GM21367 (cell line): ENCODE results near the gene FOXO4.
"Not testable (repeated sequence)": the region's sequence is repeated elsewhere in the genome, so short reads cannot be mapped to it uniquely, and the experiment has no call there.

Source experiments
- ATAC-seq: cut with Tn5 transposase; IDR thresholded peaks from one replicate; pipeline ENCODE4 v1.9.1; 2021; ENCODE audit not compliant: unreplicated experiment

The FOXO4 gene, protein sequence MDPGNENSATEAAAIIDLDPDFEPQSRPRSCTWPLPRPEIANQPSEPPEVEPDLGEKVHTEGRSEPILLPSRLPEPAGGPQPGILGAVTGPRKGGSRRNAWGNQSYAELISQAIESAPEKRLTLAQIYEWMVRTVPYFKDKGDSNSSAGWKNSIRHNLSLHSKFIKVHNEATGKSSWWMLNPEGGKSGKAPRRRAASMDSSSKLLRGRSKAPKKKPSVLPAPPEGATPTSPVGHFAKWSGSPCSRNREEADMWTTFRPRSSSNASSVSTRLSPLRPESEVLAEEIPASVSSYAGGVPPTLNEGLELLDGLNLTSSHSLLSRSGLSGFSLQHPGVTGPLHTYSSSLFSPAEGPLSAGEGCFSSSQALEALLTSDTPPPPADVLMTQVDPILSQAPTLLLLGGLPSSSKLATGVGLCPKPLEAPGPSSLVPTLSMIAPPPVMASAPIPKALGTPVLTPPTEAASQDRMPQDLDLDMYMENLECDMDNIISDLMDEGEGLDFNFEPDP

DNA sequence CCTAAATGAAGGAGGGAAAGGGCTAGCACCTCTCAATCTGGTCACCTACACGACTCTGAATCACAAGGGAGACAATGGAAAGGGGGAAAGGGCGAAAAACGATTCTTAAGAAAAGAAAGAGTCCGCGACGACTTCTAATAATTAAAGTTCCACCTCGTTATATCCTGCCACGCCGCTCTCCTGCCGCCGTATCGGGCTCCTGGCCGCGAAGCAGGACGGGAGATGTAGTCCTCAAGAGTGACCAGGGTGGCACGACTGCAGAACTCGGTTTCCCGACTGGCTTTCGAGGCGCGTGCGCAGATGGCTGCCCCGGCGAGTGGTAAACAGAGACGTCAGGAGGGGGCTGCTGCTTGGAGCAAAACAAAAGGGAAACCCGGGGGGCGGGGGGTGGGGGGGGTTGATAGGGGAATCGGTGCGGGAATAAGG lies at the start of gene FOXO4:
Gene FOXO4, plus strand, starts transcription at position 297 of the 426 bp plus-strand sequence. CDS start 678 bp downstream, outside the sequence.
- peak; percentile 82 for ATAC-seq

DNA sequence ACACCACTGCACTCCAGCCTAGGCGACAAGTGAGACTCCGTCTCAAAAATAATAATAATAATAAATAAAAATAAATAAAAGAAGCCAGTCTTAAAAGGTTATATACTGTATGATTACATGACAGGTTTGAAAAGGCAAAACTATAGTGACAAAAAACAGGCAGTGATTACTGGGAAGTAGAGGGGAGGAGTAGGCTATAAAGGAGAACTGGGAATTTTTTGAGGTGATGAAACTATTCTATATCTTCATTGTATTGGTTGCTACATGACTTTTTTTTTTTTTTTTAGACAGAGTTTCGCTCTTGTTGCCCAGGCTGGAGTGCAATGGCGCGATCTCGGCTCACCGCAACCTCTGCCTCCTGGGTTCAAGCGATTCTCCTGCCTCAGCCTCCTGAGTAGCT lies 47.8 kb upstream of the FOXO4 start:
- ATAC-seq: not testable (repeated sequence)

DNA sequence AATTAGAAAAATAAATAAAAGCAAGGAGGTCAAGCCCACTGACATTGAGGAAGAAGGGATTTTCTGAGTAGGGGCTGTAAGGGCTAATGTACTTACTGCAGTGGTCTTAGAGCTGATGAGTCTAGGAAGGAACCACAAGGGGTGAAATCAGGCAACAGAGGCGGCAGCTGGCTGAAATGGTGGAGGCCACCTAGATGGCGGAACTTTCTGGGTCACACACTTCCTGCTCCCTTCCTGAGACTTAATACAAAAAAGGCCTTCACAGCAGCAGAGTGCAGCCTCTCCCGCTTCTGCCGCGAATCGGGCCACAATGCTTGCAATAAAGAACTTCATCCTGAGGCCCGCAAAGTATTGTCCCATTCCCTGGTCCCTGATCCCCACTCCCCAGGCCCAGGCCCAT lies 42.9 kb upstream of the FOXO4 start:
- ATAC-seq: no peak

DNA sequence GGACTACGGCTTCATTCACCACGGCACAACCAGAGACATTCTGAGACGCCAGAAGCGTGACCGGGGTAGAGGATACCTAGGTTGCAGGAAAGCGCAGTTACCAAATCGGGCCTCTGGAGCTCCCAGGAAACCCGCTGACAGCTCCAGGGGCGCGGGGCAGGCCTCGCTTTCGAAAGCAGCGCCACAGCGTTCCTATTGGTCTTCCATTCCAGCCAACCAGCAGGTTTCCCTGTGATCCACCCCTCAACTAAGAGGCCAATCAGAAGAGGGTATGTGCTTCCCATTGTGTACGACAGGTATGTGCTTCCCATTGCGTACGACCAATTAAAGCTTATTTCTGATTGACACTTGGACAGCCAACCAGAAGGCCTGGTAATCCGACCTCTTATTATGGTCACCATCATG lies 42.4 kb upstream of the FOXO4 start:
- no peak for ATAC-seq

DNA sequence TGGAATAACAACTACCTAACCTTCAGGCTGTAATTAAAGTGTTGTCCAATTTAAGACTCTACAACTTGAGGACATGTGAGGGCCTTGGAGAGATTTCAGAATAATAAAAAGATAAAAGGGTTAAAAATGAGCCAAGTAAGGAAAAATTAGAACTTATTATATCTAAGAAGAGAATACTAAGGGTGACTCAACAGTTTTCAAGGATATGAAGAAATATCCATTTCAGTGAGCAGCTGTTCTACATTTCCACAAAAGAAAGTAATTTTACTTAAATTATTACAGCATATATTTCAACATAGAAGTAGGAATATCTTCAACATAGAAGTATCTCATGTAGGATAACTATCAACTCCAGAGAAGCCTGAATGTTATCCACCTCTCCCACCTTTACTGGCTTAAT lies 38.8 kb upstream of the FOXO4 start:
- ATAC-seq: no peak

DNA sequence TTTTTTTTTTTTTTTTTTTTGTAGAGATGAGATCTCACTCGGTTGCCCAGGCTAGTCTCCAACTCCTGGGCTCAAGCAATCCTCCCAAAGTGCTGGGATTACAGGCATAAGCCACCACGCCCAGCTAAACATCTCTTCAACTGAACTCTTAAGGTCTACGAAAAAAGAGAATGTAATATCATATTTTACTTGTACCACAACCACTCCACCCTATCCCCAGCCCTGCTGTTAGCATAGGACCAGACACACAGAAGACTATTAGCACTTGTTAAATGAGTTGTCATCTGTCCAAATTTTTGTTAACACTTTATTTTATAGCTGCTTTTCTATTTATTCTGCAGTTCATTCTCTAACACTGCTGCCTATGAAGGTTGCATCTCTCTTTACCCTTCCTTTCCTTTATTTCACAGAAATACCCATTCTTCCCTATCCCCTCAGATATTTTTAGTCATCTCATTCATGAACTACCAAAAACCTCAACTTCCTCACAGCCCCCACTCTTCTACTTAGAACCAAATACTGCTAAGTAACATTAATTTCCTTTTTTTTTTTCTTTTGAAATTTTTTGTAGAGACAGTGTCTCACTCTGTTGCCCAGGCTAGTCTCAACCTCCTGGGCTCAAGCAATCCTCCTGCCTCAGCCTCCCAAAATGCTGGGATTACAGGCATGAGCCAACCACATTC lies 37.7 kb upstream of the FOXO4 start:
- no peak for ATAC-seq

DNA sequence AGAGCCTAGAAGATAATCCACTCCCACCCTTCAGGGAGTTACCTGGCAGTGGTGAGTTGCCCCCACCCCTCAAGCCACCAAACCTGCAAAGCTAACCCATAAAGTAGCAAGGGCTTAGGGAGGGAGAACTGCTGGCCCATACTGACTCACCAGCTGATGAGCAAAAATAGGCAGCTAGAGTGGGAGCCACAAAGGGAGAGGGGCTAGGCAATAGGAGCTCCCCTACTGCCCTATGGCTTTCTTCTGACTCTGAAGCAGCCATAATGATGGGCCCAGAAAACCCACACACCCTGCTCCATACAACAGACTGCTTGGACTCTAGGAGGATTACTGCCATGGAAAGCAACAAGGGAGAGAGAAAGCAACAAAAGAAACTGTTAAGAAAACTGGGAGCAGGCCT lies 35.5 kb upstream of the FOXO4 start:
- ATAC-seq: no peak

DNA sequence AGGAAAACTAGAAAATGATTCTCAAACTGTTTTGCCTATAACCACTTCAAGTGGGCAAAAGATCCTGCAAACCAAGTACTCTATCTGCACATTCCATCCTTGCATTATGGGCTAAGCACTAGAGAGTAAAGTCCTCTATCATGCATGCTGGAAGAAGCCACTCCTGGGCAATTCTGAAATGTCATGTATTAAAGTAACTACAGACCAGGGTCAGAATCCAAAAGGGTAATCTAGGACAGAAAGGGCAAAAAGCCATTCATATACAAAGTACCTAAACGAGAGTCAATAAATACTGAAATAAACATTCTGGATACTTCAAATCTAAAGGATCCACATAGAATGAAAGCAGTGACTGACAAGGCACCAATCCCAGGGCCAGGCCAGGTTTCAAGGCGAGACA lies 28.6 kb upstream of the FOXO4 start:
- no peak for ATAC-seq

DNA sequence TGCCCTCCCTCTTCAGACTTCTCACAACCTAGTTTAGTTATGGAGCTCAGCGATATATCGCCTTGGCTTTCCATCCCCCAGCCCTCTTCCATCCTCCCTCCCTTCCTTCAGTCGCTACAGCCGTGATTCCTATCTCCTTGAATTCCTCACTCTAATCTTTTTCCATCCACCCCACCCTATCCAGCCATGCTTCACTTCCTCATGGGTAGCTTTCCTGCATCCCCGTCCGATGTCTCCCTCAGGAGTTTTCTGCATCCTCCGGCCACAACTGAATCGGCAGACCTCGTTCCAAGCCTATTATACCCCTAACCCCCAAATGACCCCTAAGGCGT lies 28.0 kb upstream of the FOXO4 start:
- no peak for ATAC-seq

DNA sequence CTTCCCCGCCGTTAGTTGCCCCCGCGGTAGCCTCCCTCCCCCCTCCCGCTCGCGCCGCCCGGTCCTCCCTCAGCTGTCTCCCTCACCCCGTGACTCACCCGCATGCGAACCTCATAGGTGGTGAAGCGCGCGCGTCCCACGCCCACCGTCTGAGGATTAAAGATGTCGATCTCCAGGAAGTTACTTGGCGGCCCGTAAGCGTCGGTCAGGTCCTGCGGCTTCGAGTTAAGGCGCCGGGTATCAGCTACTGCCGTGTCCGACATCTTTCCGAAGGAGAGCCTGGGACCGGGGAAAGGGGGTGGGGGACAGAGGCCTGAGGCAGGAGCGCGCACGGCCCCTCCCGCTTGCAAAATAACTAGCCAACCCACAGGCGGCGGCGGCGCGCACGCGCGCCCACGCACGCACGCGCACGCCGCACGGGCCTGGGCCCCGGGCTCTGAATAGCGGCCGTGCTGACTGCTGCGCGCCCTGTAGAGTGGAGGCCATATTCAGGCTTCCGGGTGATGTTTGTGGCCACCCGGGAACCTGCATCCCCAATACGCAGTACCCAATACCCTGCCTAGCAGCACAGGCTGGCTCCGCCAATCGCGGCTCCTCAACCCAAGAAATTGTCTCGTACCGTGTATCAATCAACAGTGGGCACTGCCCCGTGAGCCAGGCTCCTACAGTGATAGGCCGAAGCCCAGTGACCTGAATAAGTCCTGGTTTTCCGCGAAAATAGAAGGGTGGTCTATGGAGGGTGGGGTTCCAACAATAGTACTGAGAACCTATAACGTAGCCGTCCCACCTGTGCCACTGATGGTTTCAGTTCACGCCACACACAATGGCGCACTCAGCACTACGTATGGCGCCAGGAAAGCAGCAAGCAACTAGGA lies 27.4 kb upstream of the FOXO4 start, which contains the start of gene SNX12:
Gene SNX12, minus strand, starts transcription at position 291 of the 875 bp plus-strand sequence. Its CDS starts 28 bp downstream, at position 263.
- peak; percentile 94 for ATAC-seq

DNA sequence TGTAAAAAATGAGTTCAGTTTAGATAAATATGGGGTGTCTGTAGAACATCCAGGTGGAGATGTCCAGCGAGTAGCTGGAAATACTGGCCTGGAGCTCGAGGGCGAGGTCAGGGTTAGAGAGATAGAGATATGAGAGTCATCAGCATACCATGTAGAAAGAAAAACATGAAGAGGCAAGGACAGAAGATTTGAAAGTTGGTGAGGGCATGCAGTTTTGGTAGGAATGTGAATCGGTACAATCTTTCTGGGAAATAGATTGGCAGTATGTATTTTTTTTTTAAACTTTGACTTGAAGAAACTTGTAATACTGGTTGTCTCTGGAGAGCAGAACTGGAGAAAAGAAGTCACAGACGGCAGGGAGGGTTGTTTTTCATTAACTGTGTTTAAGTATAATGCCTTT lies 25.1 kb upstream of the FOXO4 start:
- no peak for ATAC-seq

DNA sequence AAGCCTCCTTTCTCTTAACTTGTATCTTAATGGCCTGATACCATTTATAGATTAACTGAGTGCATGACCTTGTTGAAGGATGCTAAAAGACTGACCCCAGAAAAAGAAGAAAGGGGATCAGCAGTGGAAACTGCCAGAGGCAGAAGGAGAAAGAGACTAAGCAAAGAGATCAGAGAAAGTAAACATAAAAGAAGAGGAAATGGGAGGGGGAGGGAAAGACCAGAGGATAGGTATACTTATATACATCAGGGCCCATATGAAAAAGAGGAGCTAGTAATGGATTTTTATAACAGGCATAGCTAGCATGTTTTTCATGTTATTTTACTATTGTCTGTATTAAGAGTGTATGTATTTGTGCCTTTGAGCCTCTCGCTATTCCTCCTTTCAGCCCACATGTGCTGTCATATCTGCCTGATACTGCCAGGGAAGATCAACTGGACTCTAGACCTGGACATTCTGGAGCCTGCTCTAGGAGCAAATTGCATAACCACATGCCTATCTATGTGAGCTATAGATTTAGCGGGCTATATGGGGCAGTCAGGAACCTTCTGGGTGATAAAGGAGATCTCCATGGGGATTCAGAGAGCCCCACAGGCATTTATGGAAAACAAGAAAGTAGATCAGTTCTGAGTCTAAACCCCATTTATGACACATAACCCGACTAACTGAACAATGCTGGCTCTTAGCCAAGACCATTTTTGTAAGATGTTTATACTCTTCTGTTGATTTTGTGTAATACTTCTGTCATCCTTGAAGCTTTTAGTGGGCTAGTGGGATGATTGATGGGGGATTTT lies 14.1 kb upstream of the FOXO4 start:
- no peak for ATAC-seq

DNA sequence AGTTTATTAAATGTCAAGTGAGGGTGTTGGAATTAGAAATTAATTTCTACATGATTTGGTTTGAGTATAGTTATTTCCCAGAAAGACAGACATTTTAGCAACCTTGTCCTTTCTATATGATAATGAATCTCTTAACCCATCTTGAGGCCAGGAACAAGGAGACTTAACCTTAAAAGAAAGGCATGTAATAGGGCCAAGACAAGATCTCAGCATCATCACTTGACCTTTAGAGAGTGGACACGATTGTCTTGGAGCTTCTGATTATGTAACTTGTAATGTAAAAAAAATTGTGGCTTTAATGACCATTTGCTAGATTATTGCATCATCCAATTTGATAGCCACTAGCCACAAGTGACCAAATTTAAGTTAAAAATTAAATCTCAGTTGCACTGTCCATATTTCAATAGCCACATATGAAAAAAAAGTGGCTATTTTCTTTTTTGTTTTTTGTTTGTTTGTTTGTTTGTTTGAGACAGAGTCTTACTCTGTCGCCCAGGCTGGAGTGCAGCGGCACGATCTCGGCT lies 13.5 kb upstream of the FOXO4 start:
- no peak for ATAC-seq

DNA sequence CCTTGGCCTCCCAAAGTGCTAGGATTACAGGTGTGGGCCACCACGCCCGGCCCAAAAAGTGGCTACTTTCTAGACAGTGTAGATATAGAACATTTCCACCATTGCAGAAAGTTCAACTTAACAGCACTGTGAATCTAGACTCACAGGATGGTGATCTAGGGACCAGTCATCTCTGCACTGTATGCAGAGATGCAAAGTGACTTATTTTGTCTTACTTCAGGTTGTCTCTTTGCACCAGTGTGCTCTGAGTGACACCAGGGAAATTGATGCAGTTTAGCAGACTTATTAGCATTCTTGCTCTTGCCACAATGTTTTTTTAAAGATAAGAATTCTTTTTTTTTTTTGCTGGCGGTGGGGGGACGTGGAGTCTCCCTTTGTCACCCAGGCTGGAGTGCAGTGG lies 12.8 kb upstream of the FOXO4 start:
- no peak for ATAC-seq

DNA sequence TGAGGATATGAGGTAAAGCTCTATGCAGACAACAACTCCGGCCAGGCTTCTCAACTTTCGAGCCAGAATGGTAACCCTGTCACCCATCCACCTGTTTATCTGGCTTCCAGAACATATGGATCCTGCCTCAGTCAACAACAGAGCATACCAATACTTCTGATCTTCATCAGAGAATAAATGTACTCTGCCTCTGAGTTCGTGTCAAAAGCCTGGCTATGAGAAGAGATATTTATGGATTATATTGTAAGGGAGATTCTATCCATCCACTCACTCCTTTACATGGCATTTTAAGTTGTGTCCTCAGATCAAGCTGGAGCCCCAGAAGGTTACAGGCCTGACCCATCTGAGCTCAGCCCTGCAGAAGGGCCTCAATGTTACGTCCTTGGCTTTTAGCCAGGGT lies 9.8 kb upstream of the FOXO4 start:
- no peak for ATAC-seq

DNA sequence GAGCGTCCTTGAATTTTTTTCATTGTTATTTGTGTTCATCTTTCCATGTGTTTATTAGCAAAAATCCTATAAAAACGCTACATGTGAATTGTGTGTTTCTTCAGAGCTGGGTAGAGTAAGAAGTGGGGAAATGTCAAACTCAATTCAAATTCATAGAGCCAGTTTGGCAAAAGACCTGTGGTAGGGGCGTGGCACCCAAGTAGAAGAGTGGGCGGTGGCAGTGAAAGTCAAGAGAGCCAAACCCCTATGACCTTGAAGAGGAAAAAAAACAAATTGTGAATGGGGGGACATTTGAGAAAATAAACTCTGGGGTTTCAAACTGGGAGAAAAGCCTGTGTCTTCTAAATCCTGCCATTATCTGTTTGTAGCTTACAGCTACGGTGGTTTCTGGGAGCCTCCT lies 4.4 kb upstream of the FOXO4 start:
- ATAC-seq: no peak

DNA sequence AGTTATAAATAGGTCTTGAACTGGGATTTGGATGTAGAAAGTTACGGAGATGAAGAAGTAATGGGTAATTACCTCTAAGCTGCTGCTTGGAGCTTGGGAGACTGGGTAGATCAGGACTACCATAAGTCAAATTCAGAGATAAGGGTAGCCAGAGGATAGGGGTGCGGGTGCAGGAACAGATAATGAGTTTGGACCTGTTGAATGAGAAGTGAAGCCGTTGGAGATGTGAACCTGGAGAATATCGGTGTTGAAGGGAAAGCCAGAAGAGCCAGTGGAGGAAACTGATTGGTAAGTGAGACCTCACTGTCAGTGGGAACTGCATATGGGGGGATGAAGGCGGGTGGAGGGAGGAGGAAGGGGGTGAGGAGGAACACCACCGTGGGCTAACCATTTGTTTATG lies 618 bp upstream of the FOXO4 start:
- ATAC-seq: no peak

DNA sequence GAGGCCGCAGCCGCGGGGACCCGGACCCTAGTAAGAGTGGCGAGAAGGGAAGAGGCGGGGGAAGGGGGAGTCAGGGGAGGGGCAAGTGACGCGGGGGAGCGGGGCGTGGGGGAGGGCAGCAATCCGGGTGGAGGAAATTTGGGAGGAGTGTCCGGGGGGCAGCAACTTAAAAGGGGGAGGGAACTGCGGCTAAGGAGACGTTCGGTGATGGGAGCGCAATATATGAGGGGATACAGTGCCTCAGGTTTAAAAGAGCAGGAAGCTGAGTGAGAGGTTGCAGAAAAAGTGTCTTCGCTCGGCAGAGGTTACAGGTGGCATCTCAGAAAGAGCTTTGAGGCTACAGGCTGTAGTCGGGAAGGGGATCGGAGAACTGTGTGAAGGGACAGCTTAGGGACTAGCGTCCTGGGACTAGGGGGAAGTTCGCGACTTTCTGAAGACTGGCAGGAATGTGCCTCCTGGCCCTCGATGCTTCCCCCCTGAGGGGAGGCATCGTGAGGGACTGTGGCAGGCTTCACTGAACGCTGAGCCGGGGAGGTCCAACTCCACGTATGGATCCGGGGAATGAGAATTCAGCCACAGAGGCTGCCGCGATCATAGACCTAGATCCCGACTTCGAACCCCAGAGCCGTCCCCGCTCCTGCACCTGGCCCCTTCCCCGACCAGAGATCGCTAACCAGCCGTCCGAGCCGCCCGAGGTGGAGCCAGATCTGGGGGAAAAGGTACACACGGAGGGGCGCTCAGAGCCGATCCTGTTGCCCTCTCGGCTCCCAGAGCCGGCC lies 519 bp downstream of the FOXO4 start:
- ATAC-seq: peak; percentile 18

DNA sequence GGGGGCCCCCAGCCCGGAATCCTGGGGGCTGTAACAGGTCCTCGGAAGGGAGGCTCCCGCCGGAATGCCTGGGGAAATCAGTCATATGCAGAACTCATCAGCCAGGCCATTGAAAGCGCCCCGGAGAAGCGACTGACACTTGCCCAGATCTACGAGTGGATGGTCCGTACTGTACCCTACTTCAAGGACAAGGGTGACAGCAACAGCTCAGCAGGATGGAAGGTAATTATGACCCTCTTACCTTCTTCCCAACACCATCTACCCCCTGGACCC lies 1.0 kb downstream of the FOXO4 start:
- no peak for ATAC-seq

DNA sequence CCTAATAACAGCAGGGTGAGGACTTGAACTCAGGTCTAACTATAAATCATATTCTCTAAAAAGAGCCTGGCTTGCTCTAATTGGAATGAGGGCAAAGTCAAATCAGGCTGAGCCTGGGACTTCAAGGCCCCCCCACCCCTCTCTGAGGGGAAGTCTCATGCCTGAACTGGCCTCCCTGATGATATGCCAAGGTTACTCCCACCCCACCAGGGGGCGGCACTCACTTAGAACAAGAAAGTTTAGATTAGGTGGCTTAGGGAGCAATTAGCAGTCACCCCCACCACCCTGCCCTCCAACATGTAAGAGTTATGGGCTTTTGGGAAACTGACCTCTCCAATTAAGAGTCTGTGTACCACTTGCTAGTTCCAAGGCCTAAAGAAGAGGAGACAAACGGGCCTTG lies 2.7 kb downstream of the FOXO4 start:
- no peak for ATAC-seq
